ENCODE measurements around the gene ZNF300.
"Not testable (repeated sequence)": the region's sequence is repeated elsewhere in the genome, so short reads cannot be mapped to it uniquely, and the experiment has no call there.

ZNF300 gene

DNA sequence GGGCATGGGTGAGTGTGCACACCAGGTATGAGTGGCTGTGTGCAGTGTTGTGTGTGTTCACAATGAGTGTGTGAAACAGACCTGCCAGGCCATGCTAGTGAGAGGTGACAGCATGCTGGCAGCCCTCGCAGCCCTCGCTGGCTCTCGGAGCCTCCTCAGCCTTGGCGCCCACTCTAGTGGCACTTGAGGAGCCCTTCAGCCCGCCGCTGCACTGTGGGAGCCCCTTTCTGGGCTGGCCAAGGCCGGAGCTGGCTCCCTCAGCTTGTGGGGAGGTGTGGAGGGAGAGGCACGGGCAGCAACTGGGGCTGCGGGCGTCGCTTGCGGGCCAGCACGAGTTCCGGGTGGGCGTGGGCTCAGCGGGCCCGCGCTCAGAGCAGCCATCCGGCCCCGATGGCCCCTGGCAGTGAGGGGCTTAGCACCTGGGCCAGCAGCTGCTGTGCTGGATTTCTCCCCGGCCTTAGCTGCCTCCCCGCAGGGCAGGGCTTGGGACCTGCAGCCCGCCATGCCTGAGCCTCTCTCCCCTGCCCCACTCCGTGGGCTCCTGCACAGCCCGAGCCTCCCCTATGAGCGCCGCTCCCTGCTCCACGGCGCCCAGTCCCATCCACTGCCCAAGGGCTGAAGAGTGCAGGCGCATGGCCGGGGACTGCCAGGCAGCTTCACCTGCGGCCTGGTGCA lies 59.5 kb downstream of the ZNF300 start:
- DNase-seq: not testable (repeated sequence)
